ENCODE measurements around the gene AK2.
"Not testable (repeated sequence)": the region's sequence is repeated elsewhere in the genome, so short reads cannot be mapped to it uniquely, and the experiment has no call there.

The AK2 gene

DNA sequence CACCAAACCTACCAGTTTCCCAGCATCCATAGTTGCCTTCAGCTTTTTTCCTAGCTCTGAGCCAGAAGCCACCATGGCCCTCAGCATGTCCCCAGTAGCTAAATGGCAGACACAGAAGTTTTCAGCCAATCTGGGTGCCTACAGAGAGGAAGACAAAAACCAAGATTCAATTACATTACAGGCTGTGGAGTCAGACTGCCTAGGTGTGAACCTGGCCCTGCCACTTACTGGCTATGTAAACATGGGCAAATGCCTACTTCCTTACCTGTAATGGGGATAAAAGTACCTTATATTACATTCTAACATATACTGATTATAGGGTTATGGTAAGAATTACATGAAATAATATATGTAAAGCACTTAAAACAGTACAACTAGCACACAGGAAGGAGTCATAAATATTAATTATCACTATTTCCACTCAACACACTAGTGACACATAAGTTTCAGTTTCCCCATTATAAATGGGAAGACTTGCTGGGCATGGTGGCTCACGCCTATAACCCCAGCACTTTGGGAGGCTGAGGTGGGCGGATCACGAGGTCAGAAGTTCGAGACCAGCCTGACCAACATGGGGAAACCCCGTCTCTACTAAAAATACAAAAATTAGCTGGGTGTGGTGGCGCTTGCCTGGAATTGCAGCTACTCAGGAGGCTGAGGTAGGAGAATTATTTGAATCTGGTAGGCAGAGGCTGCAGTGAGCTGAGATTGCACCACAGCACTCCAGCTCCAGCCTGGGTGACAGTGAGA, 12.1 kb downstream of the AK2 start:
- DNase-seq, result not testable (repeated sequence)

- no peak for DNase-seq
Measured at GRCh38 chr1:33022650-33023200, 14.0 kb downstream of the AK2 start.

- no peak for DNase-seq
Measured at GRCh38 chr1:33021567-33022431, 14.9 kb downstream of the AK2 start.

DNA sequence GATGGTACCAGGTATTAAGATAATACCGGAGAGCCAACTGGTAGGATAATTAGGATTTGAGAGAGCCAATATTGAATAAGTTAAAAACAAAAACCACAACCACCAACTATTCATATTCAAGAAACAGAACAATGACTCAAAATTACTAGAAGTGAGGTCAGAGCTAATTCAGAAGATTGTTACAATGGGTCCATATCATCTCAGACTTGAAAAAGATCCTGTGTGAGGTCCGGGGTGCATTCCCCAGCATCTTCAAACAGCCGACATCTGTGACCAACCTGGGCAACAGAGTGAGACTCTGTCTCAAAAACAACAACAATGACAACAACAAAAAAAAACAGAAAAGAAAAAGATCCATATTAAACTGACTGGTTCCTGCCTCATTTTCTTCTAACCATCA, 18.6 kb downstream of the AK2 start:
- DNase-seq, result no peak

DNA sequence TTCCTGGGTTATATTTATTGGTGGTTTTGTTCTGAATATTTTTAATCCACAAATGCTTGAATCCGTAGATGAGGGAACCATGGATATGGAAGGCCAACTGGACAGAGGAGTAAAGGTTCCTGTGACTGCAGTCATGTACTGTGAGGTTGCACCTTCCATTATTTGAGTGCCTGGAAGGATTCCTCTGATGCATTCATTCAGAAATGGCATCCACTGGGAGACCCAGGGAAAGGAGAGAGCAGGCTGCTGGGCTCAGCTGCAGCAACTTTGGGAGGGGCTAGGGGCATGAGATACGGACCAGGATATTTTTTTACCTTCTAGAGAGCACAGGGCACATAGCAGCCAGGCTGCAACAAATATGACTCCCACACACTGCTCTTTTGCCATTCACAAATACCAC, 19.5 kb downstream of the AK2 start:
- DNase-seq, result no peak

- DNase-seq, result peak in 1 of 58 donors; percentile 1
Measured at GRCh38 chr1:33015216-33015615, 21.5 kb downstream of the AK2 start.

DNA sequence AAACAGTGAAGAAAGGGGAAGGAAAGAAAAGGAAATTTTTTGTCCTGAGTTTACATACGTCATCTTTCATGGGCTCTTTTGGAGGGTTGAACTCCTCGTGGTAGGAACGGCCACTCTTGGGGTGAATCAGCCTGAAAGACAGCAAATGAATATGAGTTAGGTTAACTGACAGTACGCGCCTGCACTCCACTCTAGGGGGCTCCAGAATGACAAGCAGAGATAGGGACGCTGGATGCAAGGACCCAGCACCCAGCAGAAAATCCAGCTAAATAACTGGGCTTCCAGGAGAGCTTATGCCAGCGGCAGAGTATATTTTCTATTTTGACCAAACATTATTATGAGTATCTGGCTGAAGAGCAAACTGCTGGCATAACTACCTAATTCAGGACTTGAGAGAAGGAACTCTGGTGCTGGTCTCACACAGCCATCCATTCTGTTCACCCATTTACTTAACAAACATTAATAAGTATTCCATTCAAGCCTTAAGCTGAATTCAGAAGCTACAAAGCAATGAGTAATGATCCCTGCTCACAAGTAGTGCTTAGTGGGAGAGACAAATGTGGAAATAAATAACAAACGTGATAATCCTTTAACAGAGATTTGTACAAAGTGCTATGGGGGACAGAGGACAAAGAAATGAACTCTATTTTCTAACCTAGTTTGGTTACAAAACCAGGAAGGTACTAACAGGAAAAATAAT, 22.1 kb downstream of the AK2 start:
- DNase-seq, result peak in 9 of 58 donors; percentile 7 to 31 (median 16)

- no peak for DNase-seq
Measured at GRCh38 chr1:33013791-33014190, 22.9 kb downstream of the AK2 start.

DNA sequence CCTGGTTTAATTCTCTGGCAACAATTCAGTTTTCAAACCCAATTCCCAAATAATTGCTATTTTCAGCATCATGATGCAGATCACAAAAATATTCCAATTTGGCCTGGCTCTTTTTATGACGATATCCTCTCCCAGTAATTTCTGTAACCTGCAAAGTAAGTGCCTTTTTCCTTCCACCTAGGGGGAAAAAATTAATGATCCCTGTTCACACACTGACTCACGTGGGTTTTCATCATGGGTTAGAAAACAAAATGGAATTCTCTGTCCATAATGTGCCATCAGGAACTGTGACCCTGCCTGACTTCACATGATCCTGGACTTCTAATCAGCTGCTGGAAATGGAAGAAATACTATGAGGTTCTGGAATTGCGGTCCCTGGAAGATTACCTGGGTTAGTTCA, 24.5 kb downstream of the AK2 start:
- no peak for DNase-seq

GRCh38 chr1:33010932-33011731, 25.6 kb downstream of the AK2 start:
- peak in 12 of 58 donors; percentile 3 to 63 (median 36) for DNase-seq

GRCh38 chr1:33009561-33009960, 27.1 kb downstream of the AK2 start:
- no peak for DNase-seq

- no peak for DNase-seq
Measured at GRCh38 chr1:33008051-33008914, 28.4 kb downstream of the AK2 start.

DNA sequence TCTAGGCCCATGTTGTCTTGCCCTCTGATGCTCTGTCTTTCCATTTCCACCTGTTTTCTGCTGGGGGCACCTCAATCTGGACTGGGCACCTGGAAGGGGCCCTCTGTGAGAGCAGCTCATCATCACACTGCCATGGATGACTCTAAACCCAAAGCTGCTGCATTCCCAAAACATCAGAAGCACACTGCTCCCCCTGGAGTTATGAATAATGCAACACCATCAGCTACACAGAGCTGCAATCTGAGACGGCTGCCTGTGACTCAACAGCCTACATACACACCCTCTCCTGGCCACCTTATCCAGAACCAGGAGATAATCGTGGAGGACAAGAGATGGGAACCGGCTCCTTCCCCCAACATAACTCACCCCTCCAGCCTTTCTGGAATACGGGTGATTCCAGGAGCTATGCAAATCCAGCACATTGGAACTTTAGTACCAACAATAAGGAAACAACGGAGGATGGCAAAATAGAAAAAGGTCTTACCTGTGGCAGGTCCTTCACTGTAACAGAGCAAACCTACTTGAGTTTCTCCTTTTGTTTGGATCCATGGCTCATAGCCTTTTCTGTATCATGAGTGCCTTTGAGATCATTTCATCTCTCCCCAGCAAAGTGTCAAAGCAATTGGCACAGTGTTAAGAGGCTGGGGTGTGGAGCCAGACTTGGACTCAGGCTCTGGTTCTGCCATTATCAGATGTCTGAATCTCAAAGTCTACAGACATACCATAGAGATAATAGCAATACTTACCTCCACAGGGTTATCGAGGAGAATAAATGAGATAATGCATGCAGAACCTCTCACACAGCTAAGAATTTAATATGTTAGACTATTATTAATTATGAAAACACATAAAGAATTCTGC, 29.3 kb downstream of the AK2 start:
- peak in 28 of 58 donors; percentile 11 to 72 (median 34) for DNase-seq

DNA sequence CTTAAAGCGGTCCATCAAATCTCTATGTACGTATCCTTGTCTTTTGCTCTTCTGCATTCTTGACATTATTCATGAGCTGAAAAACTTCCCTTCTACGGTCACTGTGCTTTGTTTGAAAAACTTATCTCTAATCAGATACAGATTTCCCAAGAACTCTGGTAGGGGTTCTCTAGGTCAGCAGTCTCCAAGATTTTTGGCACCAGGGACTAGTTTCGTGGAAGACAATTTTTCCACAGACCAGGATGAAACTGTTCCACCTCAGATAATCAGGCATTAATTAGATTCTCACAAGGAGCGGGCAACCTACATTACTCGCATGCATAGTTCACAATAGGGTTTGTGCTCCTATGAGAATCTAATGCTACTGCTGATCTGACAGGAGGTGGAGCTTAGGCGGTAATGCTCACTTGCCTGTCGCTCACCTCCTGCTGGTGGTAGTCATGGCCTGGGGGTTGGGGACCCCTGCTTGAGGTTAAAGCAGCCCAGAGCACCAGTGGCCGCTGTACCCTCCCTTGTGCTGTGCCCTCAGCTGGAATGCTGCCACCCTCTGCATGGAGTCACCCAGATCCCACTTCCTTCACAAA, 30.8 kb downstream of the AK2 start:
- peak in 1 of 58 donors; percentile 30 for DNase-seq

DNA sequence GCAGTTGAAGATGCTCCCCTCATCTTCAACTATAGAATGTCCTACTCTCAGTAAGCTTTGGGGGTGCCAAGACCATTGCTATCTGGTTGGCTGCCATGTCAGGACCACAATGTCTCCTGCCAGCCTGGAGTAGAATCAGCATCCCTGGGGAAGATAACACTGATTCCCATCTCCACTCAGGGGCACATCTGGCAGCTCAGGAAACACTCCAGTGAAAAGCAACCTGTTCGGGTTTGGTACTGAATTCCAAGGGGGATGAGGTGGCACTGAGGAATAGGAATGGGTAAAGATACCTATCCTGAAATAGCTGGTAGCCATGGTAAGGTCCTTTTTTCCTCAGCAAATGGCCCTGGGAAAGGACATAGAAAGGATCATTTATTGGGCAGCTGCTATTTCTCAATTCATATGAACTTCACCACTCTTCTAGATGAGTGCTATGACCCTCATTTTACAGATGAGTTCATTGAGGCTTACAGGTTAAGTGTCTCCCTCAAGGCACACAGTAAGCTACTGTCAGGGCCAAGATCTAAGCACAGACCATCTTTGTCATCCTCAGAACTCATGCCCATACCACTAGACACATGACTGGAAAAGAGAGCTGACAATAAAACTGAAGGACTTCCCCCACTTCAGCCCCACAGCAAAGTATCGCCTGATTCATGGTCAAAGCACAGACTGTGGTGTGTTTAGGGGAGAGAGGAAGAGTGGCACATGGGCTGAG, 31.4 kb downstream of the AK2 start:
- peak in 3 of 58 donors; percentile 4 to 7 (median 5) for DNase-seq

DNA sequence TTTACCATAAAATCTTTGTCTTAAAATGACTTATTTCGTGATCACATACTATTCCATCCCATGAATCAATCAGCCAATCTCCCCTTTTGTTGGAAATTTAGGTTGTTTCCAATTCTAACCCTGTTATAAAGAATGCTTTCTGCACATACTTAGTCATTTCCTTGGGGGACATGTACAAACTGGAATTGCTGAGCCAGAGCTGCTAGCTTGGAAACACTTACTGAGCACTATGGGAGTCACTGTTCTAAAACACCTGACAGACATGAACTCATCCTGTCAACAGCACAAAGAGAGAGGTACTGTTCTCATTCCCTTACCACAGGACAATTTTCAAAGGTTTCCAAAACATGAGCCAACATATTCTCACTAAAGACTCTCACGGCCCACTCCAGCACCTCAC, 32.1 kb downstream of the AK2 start:
- DNase-seq, result no peak

DNA sequence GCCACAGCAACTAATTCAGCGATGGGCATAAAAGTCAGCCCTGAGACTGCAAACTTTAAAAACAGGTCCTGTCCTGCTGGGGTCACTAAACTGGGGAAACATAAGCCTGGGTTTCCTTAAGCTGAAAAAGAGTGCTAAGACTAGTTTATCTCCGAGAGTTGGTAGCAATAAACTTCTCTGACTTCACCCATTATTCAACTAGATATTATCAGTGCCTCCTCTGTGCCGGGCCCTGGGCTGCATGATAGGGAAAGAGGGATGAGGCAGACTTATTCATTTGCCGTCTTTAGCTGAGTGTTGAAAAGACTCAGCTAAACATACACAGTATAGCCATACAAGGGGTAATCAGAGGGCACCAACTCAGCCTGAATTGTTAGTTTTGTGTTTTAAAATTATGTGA, 33.0 kb downstream of the AK2 start:
- no peak for DNase-seq

GRCh38 chr1:33002006-33002405, 34.7 kb downstream of the AK2 start:
- no peak for DNase-seq

Data from anterior cingulate cortex (tissue), 58 donors.